ENCODE measurements around the gene ABCC3. TPM values are rescaled to one million over a fixed set of nuclear protein-coding genes. Genes with fewer than 3 reads are reported as not detected.

The ABCC3 gene
- polyA plus RNA-seq, 3 donors, result 3.0 to 25.1 (median 8.1) TPM

DNA sequence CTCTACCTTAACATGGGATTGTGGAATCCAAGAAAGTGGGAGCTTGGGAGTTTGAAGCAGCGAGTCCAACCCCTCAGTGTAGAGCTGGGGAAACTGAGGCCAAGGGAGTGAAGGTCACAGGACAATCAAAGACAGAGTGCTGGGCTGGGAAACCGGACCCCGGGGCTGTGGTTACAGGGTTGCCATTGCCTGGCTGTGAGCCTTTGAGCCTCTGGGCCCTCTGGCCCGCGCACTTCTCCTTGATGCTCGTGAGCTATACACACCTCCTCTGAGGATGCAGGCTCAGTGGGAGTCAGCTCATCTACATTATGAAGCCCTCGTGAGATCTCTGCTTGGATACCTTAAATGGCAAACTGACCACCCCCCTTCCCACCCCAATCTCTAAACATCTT is 2.1 kb downstream of the ABCC3 start:
- WGBS, 3 donors, result 90 to 95% (median 92%) methylated on average over 7 of the region's 7 CpGs
- H3K27ac ChIP-seq (ENCODE audit: low read depth, low read length), result no peak overlapping the region

GRCh38 chr17:50637829-50638605 is 3.3 kb downstream of the ABCC3 start:
- 63 to 88% (median 87%) methylated on average over 7 of the region's 7 CpGs for WGBS, 3 donors
- no peak overlapping the region for H3K27ac ChIP-seq (ENCODE audit: low read depth, low read length)

DNA sequence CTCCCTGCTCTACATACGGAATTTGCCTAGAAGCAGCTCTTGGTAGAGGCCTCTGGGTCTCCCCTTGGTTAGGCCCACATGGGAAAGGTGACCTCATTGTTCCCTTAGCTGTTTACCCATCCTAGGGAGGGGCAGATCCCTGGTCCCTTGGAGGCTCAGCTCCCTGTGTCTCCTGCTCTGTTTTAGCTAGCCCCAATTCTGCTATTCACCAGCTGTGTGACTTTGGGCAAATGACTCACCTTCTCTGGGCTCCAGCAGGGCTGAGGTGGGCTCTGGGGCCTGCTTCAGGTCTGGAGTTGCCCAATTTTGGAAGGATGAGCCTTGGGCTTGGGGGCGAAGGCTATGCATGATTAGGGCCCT is 3.9 kb downstream of the ABCC3 start:
- H3K27ac ChIP-seq (ENCODE audit: low read depth, low read length), result no peak overlapping the region
- 74 to 81% (median 79%) methylated on average over 2 of the region's 2 CpGs for WGBS, 3 donors

- H3K27ac ChIP-seq (ENCODE audit: low read depth, low read length), result no peak overlapping the region
- WGBS, 3 donors, result 7 to 20% (median 9%) methylated on average over 9 of the region's 9 CpGs
Observed at GRCh38 chr17:50638966-50639713, 4.5 kb downstream of the ABCC3 start.

DNA sequence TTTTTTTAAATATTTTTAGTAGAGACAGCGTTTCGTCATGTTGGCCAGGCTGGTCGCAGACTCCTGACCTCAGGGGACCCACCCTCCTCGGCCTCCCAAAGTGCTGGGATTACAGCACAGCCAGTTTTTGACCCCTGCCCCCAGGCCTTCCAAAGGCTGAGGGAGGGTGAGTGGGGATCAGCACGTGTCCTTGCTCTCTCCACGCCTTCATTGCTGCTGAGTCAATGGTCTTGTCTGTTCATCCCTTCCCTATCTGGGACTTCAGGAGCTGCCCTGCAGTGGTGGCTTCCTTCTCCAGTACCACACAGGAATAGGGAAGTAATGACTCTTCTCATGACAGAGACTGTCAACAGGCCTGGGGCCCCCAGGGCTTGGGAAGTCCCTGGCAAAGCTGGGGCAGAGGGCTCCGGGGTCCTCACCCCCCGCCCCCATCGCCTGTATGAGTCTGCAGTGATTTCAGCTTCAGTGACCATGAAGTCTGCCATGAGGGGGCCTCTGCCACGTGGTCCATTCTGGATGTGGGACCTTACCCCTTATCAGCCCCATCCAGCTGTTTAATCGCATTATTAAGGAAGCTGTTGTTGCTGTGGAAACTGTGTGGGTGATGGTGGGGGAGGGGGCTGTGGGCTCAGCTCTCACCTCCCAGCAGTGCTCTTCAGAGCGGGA is 6.1 kb downstream of the ABCC3 start:
- H3K27ac ChIP-seq (ENCODE audit: low read depth, low read length), result no peak overlapping the region
- WGBS, 3 donors, result 52 to 61% (median 54%) methylated on average over 12 of the region's 12 CpGs

DNA sequence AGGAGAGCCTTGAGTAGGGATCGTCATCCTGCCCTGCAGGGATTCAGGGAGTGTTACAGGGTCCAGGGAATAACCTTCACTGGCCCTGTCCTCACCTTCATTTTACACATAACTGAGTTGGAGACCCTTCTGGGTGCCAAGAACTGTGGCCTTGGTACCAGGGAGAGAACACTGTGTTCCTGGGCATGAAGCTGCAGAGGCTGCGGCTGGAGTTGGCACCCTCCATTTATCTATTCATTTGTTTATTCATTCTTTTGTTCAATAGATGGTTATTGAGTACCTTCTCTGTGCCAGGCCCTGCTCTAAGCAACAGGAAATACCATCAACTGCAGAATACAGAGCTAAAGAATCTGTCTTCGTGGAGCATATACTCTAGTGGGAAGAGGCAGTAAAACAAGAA is 6.7 kb downstream of the ABCC3 start:
- 49 to 65% (median 64%) methylated on average over 3 of the region's 3 CpGs for WGBS, 3 donors
- H3K27ac ChIP-seq (ENCODE audit: low read depth, low read length), result no peak overlapping the region

DNA sequence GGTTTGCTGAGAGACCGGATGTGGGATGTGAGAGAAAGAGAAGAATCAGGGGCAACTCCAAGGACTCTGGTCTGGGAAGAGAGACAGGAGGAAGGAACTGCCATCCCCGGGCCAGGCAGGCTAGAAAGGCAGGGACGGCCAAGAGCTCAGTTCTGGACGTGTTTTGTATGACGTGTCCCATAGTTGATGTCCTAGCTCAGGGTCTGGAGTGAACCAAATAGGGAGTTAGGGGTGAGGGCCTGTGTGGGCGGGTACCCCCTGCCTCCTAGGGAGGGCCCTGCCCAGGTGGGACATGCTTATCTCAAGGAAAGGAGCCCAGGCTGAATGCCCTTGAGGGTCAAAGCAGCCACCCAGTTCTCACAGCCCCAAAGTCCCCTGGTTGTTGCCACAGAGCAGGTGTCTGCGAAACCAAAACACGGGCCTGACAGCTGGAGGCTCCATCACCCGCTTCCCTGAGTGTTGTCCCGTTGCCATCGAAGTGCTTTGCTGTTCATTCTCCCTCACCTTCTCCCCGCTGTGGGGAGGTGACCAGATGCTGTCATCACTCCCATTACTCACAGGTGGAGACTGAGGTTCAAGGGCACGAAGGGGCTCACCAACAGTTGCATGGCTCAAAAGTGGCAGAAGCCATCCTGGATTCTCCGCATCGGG is 7.5 kb downstream of the ABCC3 start:
- no peak overlapping the region for H3K27ac ChIP-seq (ENCODE audit: low read depth, low read length)
- WGBS, 3 donors, result 85 to 88% (median 85%) methylated on average over 15 of the region's 15 CpGs

GRCh38 chr17:50642722-50643656 is 8.3 kb downstream of the ABCC3 start:
- no peak overlapping the region for H3K27ac ChIP-seq (ENCODE audit: low read depth, low read length)
- 69 to 93% (median 89%) methylated on average over 10 of the region's 10 CpGs for WGBS, 3 donors

DNA sequence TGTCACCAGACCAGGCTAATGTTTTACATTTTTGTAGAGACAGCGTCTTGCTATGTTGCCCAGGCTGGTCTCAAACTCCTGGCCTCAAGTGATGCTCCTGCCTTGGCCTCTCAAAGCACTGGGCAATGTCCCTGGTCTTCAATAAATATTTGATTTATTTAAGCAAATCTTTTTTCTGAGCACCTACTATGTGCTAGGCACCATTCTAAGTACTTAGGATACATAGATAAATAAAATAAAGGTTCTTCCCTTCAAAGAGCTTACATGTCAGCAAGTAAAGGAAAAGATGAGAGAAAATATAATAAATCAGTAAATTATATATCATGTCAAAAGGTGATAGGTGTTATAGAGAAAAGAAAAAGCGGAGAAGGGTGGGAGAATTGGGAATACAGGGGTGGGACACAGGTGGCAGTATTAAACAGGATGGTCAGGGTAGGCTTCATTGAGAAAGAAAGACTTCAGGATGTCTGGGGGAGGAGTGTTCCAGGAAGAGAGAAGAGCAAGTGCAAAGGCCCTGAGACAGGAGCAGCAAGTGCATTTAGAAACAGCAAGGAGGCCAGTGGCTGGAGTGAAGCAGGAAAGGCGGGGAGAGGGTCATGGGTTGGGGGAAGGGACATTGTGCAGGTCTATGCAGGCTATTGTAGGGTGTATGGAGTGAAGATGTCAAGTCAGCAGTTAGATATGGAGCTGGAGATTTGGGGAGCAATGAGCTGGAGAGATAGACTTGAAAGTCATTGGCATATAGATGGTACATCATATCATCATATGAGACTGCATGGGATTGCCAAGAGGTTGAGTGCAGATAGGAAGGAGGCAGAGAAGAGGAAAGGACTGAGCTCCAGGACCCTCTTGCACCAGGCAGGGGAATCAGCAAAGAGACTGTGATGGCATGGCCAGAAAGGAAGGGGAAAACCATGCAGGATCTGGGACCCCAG is 11.3 kb downstream of the ABCC3 start:
- 92 to 99% (median 92%) methylated on average over 3 of the region's 3 CpGs for WGBS, 3 donors
- H3K27ac ChIP-seq (ENCODE audit: low read depth, low read length), result no peak overlapping the region

DNA sequence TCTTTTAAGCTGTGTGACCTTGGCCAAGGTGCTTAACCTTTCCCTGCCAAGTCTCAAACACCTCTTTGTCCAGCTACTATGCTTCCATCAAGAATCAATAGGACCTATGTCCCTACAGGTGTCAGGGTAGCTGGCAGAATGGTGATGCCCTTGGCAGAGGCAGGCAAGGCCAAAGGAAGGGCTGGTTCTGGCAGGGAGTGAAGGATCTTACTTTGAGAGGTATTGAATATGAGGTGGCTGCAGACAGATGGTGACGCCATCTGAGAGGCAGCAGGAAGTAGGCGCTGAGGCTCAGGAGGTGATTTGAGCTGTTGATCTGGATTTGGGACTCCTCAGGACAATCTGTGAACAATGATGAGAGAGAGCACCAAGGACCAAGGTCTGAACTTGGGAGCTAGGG is 12.5 kb downstream of the ABCC3 start:
- 69 to 79% (median 72%) methylated on average over 2 of the region's 2 CpGs for WGBS, 3 donors

GRCh38 chr17:50649042-50649908 is 14.6 kb downstream of the ABCC3 start:
- no peak overlapping the region for H3K27ac ChIP-seq (ENCODE audit: low read depth, low read length)
- 81 to 83% (median 82%) methylated on average over 7 of the region's 7 CpGs for WGBS, 3 donors

More for the DNA sequence above, 12.5 kb downstream of the ABCC3 start:
- no peak overlapping the region for H3K27ac ChIP-seq (ENCODE audit: low read depth, low read length)

- no peak overlapping the region for H3K27ac ChIP-seq (ENCODE audit: low read depth, low read length)
- 92 to 100% (median 96%) methylated on average over 2 of the region's 2 CpGs for WGBS, 3 donors
Observed at GRCh38 chr17:50651661-50652060, 17.0 kb downstream of the ABCC3 start.

DNA sequence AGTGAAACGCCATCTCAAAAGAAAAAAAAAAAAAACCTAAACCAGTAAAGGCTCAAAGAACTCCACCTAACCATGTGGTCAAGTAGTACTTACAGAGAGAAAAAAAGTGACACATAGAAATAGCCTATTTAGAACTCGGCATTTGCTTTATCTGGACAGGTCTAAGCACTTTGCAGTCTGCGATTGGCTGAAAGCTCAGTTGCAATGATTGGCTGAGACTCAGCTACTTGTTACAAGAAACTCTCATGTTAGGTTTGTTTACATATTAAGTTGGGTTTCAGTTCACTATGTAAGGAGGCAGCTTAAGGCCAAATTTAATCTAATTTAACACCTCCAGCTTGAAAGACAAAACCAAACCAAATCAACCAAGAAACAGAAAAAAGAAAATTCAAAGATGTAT is 19.1 kb downstream of the ABCC3 start:
- no peak overlapping the region for H3K27ac ChIP-seq (ENCODE audit: low read depth, low read length)
- WGBS, 3 donors, result 51 to 89% (median 82%) methylated on average over 3 of the region's 3 CpGs

GRCh38 chr17:50656509-50656908 is 21.8 kb downstream of the ABCC3 start:
- H3K27ac ChIP-seq (ENCODE audit: low read depth, low read length), result no peak overlapping the region
- WGBS, 3 donors, result 95 to 100% (median 99%) methylated on average over 5 of the region's 5 CpGs

DNA sequence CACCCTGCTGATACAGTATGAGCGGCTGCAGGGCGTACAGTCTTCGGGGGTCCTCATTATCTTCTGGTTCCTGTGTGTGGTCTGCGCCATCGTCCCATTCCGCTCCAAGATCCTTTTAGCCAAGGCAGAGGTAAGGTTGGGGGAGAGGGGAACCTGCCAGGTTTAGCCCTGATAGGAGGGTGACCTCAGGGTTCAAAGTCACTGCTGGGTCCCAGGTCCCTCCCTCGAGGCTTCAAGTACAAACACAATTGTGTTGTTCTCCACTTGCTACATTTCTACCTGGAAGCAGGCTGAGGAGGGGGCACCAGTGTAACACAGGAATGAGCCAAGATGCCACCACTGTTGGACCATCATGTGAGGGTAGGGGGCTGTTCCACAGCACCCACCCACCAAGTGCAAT is 22.4 kb downstream of the ABCC3 start:
- H3K27ac ChIP-seq (ENCODE audit: low read depth, low read length), result no peak overlapping the region
- WGBS, 3 donors, result 87 to 97% (median 91%) methylated on average over 7 of the region's 7 CpGs

GRCh38 chr17:50657627-50658026 is 22.9 kb downstream of the ABCC3 start:
- WGBS, 3 donors, result 86 to 92% (median 91%) methylated on average over 7 of the region's 7 CpGs
- no peak overlapping the region for H3K27ac ChIP-seq (ENCODE audit: low read depth, low read length)
